Loucy (cell line): ENCODE results near the gene SRPK3.

Experiments used
- H2AFZ ChIP-seq: fragments of 200-600 bp; sonication (generic); 2 replicates; pipeline ENCODE4 v1.6.0; 2016; ENCODE audit warnings: antibody characterized with exemption, mild to moderate bottlenecking, low read length, moderate library complexity
- H3F3A ChIP-seq: fragments of 200-600 bp; 2 replicates; pipeline ENCODE4 v1.6.0; 2016; ENCODE audit warnings: antibody characterized with exemption, low read depth, mild to moderate bottlenecking
- H3K27me3 ChIP-seq: fragments of 200-600 bp; sonication (generic); 2 replicates; pipeline ENCODE4 v1.6.1; 2014; ENCODE audit warnings: low read length, mild to moderate bottlenecking; ENCODE audit not compliant: insufficient read depth, poor library complexity, severe bottlenecking
- H3K36me3 ChIP-seq: fragments of 200-600 bp; sonication (generic); 2 replicates; pipeline ENCODE4 v1.6.1; 2016; ENCODE audit warnings: low read length; ENCODE audit not compliant: insufficient read depth
- H3K4me1 ChIP-seq: fragments of 200-600 bp; sonication (generic); 2 replicates; pipeline ENCODE4 v1.5.1; 2014; ENCODE audit warnings: low read length, mild to moderate bottlenecking; ENCODE audit not compliant: insufficient read depth, poor library complexity, severe bottlenecking
- H3K4me2 ChIP-seq: fragments of 200-600 bp; sonication (generic); 2 replicates; pipeline ENCODE4 v1.6.0; 2014; ENCODE audit warnings: antibody characterized with exemption, low read length, low read depth, mild to moderate bottlenecking; ENCODE audit not compliant: poor library complexity, severe bottlenecking
- H3K4me3 ChIP-seq: fragments of 200-600 bp; sonication (generic); 2 replicates; pipeline ENCODE4 v1.5.1; 2014; ENCODE audit warnings: low read length, mild to moderate bottlenecking, mixed read lengths; ENCODE audit not compliant: poor library complexity, severe bottlenecking
- H3K79me2 ChIP-seq: fragments of 200-600 bp; sonication (generic); 2 replicates; pipeline ENCODE4 v1.6.1; 2014; ENCODE audit warnings: low read length; ENCODE audit not compliant: insufficient read depth
- H3K9ac ChIP-seq: fragments of 200-600 bp; sonication (generic); 2 replicates; pipeline ENCODE4 v1.6.0; 2014; ENCODE audit warnings: mild to moderate bottlenecking, low read depth, low read length, moderate library complexity; ENCODE audit not compliant: poor library complexity, severe bottlenecking
- H3K9me2 ChIP-seq: fragments of 200-600 bp; sonication (generic); replicated peaks from 2 replicates; pipeline ENCODE4 v1.6.1; 2016; ENCODE audit warnings: low read depth, low read length, mixed read lengths
- H3K9me3 ChIP-seq: fragments of 200-600 bp; sonication (generic); 2 replicates; pipeline ENCODE4 v1.6.1; 2014; ENCODE audit warnings: mild to moderate bottlenecking, antibody characterized with exemption, low read length, low read depth; ENCODE audit not compliant: insufficient read depth
- H4K20me1 ChIP-seq: fragments of 200-600 bp; sonication (generic); 2 replicates; pipeline ENCODE4 v1.6.0; 2014; ENCODE audit warnings: antibody characterized with exemption, low read length, mild to moderate bottlenecking; ENCODE audit not compliant: insufficient read depth, poor library complexity, severe bottlenecking
- EZH2phosphoT487 ChIP-seq: fragments of 200-600 bp; IDR thresholded peaks from 2 replicates; pipeline ENCODE4 v1.6.1; 2018; ENCODE audit warnings: antibody characterized with exemption, mild to moderate bottlenecking, moderate library complexity, borderline replicate concordance
- TF ChIP-seq, protein P1 (sequence below): fragments of 200-600 bp; sonication (generic); conservative IDR thresholded peaks from 2 replicates; pipeline ENCODE4 v1.5.1; 2014; ENCODE audit warnings: mild to moderate bottlenecking, antibody characterized with exemption, low read length

SRPK3 gene

DNA sequence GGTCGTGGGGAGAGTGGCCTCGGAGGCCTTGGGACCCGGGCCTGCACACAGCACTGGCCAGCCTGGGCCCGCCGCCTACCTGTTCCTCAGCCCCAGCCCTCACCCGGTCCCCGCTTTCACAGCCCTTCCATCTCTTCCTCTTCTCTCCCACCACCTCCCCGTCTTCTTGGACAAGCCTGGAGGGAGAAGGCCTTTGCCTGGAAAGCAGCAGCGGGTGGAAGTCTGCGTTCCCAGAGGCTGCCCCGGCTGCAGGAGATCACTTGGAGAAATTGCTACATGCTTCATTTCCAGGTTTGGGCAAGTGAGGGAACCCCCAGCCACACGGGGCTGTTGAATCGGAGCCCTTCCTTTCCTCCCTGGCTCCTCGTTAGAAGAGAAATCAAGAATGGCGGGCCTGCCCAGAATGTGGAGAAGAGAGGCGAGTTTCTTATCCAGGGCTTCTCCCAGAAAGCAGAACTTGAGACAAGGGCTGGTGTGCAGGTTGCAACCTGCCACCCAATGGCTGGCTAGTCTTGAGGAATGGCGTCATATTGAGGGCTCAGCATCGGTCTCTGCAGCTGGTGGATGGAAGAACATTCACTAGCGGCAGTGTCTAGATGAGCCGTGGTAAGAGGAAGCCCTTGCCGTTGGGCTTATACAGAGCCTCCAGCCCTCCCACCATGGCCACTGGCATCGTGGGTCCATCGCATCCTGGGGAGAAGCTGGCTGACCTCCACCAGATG is 50.7 kb downstream of the SRPK3 start:
- no peaks in the 10 kb centered on the region for H3K4me1 ChIP-seq
- H3K9ac ChIP-seq, result no peak overlapping the region

DNA sequence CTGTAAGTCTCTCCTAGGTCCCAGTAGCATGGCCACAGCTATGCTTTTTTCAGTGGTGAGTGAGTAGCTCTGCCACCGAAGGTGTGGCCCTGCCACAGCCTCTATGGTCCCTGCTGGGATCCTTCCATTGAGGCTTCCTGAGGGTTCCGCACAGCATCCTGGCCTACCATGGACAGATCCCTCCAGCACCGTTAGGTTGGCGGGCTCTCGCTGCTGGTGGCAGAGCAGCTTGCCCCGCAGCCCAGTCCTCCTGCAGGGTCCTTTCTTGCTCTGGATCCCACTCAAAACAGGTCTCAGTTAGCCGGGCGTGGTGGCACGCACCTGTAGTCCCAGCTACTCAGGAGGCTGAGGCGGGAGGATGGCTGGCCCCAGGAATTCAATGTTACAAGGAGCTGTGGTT is 51.9 kb downstream of the SRPK3 start:
- no peaks in the 10 kb centered on the region for H3F3A ChIP-seq
- TF ChIP-seq, protein P1, sequence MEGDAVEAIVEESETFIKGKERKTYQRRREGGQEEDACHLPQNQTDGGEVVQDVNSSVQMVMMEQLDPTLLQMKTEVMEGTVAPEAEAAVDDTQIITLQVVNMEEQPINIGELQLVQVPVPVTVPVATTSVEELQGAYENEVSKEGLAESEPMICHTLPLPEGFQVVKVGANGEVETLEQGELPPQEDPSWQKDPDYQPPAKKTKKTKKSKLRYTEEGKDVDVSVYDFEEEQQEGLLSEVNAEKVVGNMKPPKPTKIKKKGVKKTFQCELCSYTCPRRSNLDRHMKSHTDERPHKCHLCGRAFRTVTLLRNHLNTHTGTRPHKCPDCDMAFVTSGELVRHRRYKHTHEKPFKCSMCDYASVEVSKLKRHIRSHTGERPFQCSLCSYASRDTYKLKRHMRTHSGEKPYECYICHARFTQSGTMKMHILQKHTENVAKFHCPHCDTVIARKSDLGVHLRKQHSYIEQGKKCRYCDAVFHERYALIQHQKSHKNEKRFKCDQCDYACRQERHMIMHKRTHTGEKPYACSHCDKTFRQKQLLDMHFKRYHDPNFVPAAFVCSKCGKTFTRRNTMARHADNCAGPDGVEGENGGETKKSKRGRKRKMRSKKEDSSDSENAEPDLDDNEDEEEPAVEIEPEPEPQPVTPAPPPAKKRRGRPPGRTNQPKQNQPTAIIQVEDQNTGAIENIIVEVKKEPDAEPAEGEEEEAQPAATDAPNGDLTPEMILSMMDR, result no peak
- TF ChIP-seq EZH2phosphoT487, result no peak
- H3K27me3 ChIP-seq, result no peaks in the 10 kb centered on the region
- no peak overlapping the region for H3K4me2 ChIP-seq
- H3K9me2 ChIP-seq, result no peaks in the 10 kb centered on the region
- no peaks in the 10 kb centered on the region for H4K20me1 ChIP-seq
- H3K9me3 ChIP-seq, result no peaks in the 10 kb centered on the region
- no peaks in the 10 kb centered on the region for H3K36me3 ChIP-seq
- H3K4me3 ChIP-seq, result no peak overlapping the region
- no peaks in the 10 kb centered on the region for H3K4me1 ChIP-seq
- H3K9ac ChIP-seq, result no peak overlapping the region
- no peaks in the 10 kb centered on the region for H3K79me2 ChIP-seq
- no peak overlapping the region for H2AFZ ChIP-seq

More for the DNA sequence above, 50.7 kb downstream of the SRPK3 start:
- H3K9me3 ChIP-seq, result no peaks in the 10 kb centered on the region
- no peaks in the 10 kb centered on the region for H3F3A ChIP-seq
- H4K20me1 ChIP-seq, result no peaks in the 10 kb centered on the region
- no peaks in the 10 kb centered on the region for H3K36me3 ChIP-seq
- H3K4me2 ChIP-seq, result no peak overlapping the region
- no peak overlapping the region for H2AFZ ChIP-seq
- H3K9me2 ChIP-seq, result no peaks in the 10 kb centered on the region
- TF ChIP-seq EZH2phosphoT487, result no peak
- TF ChIP-seq, protein P1, result no peak
- H3K79me2 ChIP-seq, result no peaks in the 10 kb centered on the region
- H3K27me3 ChIP-seq, result no peaks in the 10 kb centered on the region
- H3K4me3 ChIP-seq, result no peak overlapping the region
